Testis (tissue), 3 donors: ENCODE results near the gene SNX2. TPM values are rescaled to one million over a fixed set of nuclear protein-coding genes. Genes with fewer than 3 reads are reported as not detected.

Experiments used
- DNase-seq: peaks from one replicate; pipeline ENCODE4 v3.0.0-alpha.2; 2019
- H3K27ac ChIP-seq, 2 donors: fragments of 200-600 bp; sonication (generic); one replicate each; pipeline ENCODE4 v1.5.1; 2019
- H3K27me3 ChIP-seq: fragments of 200-600 bp; sonication (generic); one replicate; pipeline ENCODE4 v1.5.1; 2019
- H3K36me3 ChIP-seq: fragments of 200-600 bp; sonication (generic); one replicate; pipeline ENCODE4 v1.5.1; 2017; ENCODE audit warnings: low read depth; ENCODE audit errors: missing control alignments
- H3K4me1 ChIP-seq: fragments of 200-600 bp; sonication (generic); one replicate; pipeline ENCODE4 v1.5.1; 2019
- H3K4me3 ChIP-seq, 2 donors: fragments of 200-600 bp; sonication (generic); one replicate each; pipeline ENCODE4 v1.5.1; 2017 to 2019
- H3K9me3 ChIP-seq: fragments of 200-600 bp; sonication (generic); one replicate; pipeline ENCODE4 v1.5.1; 2017
- POLR2A ChIP-seq: fragments of 450-650 bp; IDR thresholded peaks from one replicate; pipeline ENCODE4 v1.6.1; 2017; ENCODE audit warnings: antibody characterized with exemption, mild to moderate bottlenecking, moderate library complexity
- WGBS, 2 donors: methylation state at CpG; one replicate each; pipeline ENCODE4 v1.1.5; 2018; 5-methylcytosine and 5-hydroxymethylcytosine counted together
- intact Hi-C: fragments of 100-400 bp; cut with DNase I; formaldehyde crosslinking; loops from one replicate; pipeline ENCODE4 v1.15.1; 2023; ENCODE audit warnings: low total_unique reads
- polyA plus RNA-seq: library from polyadenylated mRNA; stranded (reverse); fragments of 350-450 nt; fragmentation: Illumina TruSeq; extraction: RNeasy Lipid Tissue Mini Kit (QIAGEN cat#74804); gene quantifications from one replicate; pipeline ENCODE4 v1.2.3, GENCODE V29; 2014; ENCODE audit warnings: low read depth, low replicate concordance; ENCODE audit not compliant: insufficient read depth
- total RNA-seq, 2 donors: library from RNA; depleted of rRNA; stranded (reverse); fragments of >200 nt; gene quantifications; one replicate each; pipeline ENCODE4 v1.2.3, GENCODE V29; 2016
- TF ChIP-seq, protein P1 (sequence below), 3 experiments: fragments of 450-650 bp in 2 of 3; fragments of 200-600 bp in 1 of 3; sonication (generic) in 1 of 3; IDR thresholded peaks; one replicate each; pipeline ENCODE4 v1.5.1; 2016 to 2019; ENCODE audit warnings: antibody characterized with exemption in 3 of 3, mild to moderate bottlenecking in 2 of 3, moderate library complexity in 1 of 3

The SNX2 gene
- total and polyA plus RNA-seq, 3 donors from 2014 or later = 38.5 to 59.5 (median 48.4) TPM

DNA sequence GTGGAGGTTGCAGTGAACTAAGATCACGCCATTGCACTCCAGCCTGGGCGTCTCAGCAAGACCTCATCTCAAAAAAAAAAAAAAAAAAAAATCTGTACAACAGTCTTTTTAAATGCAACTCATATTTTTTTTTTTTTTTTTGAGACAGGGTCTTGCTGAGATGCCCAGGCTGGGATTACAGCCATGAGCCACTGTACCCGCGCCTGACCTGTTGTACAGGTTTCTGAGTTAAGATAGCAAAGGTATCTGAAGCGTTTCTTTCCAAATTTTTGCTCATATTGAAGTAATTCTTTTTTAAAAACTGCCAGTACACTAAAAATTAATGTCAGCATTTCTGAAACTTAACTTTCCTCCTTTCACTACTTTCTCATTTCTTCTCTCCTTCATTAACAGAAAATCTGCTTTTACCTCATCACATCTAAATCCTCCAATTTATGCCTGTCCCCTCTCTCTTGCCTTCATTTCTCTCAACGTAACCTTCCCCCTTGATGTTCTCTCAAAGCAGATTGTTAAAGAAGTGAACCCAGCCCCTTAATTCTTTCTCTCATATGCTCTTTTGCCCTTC lies 67.2 kb downstream of the SNX2 start:
- Histone ChIP-seq H3K4me1 (peaks cover 5% of the 10 kb centered on the region), H3K27ac (no peak overlapping the region), H3K9me3 (no peaks in the 10 kb centered on the region), H3K27me3 (no peaks in the 10 kb centered on the region), H3K4me3 (no peak overlapping the region), H3K36me3 (no peaks in the 10 kb centered on the region)
- intact Hi-C loops = no loop called here
- DNase-seq = no peak
- no peak for TF ChIP-seq POLR2A
- TF ChIP-seq, protein P1, sequence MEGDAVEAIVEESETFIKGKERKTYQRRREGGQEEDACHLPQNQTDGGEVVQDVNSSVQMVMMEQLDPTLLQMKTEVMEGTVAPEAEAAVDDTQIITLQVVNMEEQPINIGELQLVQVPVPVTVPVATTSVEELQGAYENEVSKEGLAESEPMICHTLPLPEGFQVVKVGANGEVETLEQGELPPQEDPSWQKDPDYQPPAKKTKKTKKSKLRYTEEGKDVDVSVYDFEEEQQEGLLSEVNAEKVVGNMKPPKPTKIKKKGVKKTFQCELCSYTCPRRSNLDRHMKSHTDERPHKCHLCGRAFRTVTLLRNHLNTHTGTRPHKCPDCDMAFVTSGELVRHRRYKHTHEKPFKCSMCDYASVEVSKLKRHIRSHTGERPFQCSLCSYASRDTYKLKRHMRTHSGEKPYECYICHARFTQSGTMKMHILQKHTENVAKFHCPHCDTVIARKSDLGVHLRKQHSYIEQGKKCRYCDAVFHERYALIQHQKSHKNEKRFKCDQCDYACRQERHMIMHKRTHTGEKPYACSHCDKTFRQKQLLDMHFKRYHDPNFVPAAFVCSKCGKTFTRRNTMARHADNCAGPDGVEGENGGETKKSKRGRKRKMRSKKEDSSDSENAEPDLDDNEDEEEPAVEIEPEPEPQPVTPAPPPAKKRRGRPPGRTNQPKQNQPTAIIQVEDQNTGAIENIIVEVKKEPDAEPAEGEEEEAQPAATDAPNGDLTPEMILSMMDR (IDR thresholded peaks at IDR 0.05) = no peak
- WGBS, 2 donors = 92 to 94% methylated on average over 6 of the region's 6 CpGs

DNA sequence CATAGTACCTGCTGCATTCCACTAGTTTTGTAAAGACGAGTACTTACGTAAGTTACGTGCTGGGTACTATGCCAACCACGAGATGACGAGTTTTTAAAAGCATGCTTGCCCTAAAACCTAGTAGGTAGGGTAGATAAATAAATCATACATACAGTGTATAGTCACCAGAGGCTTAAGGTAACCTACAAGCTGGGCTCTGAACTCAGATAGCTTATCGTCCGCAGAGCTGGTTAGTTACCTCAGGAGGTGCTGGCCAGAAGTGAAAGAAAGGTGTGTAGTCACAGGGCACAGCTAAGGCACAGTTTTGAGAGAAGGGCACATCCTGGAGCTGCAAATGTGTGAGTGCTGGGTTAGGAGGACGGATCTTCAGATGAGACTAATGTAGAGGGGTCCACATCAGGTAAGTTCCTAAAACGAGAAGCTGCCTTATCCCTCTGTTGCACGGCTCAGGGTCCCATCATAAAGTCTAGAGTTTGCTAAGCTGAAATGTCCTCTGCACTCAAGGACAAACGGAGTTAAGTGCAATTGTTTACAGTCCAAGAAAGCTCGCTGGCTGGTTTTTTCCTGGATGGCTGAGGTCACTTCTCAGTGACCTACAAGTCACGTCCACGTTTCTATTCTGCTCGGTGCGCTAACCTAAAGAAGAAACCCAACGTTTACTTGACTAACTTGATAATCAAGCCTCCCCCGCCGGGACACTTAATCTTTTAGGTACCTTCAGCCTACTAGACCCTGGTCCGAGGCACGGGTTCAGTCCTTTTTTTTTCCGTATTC lies 69.4 kb downstream of the SNX2 start:
- peak overlapping the region; percentile 72 to 87 for H3K4me3 ChIP-seq
- 23 to 32% methylated on average over 22 of the region's 22 CpGs for WGBS, 2 donors
- peak; percentile 38 for DNase-seq
- intact Hi-C loops = no loop called here
- H3K9me3 ChIP-seq = no peaks in the 10 kb centered on the region
- H3K4me1 ChIP-seq = peaks cover 5% of the 10 kb centered on the region
- peak overlapping the region; percentile 76 to 88 for H3K27ac ChIP-seq
- no peaks in the 10 kb centered on the region for H3K36me3 ChIP-seq
- TF ChIP-seq, protein P1 (IDR thresholded peaks at IDR 0.05) = no peak
- TF ChIP-seq POLR2A = no peak
- H3K27me3 ChIP-seq = no peaks in the 10 kb centered on the region

DNA sequence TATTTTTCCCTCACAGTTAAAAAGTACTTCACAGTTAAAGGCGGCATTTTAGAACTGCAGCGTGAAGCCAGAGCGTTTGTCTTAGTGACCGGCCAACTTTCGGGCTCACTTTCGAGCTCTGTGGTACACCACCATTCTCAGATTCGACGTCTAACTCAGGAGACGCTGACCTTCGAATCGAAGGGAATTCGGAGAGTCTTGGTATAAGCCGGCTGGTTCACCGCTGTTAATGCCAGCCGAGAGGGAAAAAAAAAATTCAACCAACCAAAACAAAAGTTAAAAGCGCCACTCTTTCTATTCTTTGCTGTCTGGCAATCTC lies 70.0 kb downstream of the SNX2 start:
- peak overlapping the region; percentile 72 to 87 for H3K4me3 ChIP-seq
- DNase-seq = peak; percentile 30
- peak overlapping the region; percentile 76 to 88 for H3K27ac ChIP-seq
- 0 to 2% methylated on average over 15 to 16 of the region's 16 CpGs for WGBS, 2 donors
- no peak for TF ChIP-seq POLR2A
- TF ChIP-seq, protein P1 (IDR thresholded peaks at IDR 0.05) = no peak
- intact Hi-C loops = no loop called here
- no peaks in the 10 kb centered on the region for H3K9me3 ChIP-seq
- H3K36me3 ChIP-seq = no peaks in the 10 kb centered on the region
- peaks cover 5% of the 10 kb centered on the region for H3K4me1 ChIP-seq
- no peaks in the 10 kb centered on the region for H3K27me3 ChIP-seq

DNA sequence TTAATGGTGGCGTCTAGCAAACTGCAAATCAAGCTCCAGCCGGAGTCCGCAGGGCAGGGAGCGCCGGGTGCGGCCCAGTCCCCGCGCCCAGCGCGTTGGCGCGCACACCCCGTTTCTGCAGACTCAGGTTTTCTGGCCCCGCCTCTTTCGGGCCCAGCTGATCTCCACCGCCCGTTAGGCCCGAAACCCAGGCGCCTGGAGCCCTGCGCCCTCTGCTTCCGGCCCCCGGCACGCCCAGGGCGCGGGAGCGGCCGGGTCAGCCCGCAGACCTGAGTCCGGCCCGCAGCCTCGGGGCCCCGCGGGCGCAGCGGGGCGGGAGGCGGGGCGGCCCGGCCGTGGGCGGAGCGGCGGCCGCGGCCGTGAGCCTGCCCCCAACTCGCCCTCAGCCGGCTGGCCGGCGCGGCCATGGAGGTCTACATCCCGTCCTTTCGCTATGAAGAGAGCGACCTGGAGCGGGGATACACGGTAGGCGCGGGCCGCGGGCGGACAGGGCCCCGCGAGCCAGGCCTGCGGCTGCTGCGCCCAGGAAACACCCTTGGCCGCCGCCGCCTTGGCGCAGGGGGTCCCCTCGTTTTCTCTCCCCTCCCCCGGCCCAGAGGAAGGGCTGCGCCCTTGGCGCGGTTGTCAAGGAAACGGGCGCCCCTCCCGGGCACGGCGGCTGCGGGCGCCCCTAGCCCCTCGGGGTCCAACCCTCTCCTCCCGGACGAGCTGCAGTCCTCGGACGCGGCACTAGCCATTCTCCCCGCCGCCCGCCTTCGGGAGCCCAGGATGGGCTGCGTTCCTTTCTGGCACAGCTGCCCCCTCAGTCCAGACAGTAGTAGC lies 70.6 kb downstream of the SNX2 start, which contains the start of gene SNX24:
Gene SNX24 (plus strand): TSS at position 385 of the 822 bp plus-strand sequence. CDS start 21 bp downstream, at position 406.
- peak within 1 kb of the TSS; percentile 76 to 88 for H3K27ac ChIP-seq
- H3K27me3 ChIP-seq = no peaks in the 10 kb centered on the region
- TF ChIP-seq, protein P1 (IDR thresholded peaks at IDR 0.05) = no peak
- TF ChIP-seq POLR2A = no peak
- peaks cover 5% of the 10 kb centered on the region for H3K4me1 ChIP-seq
- peak; percentile 83 for DNase-seq
- no peaks in the 10 kb centered on the region for H3K9me3 ChIP-seq
- peak within 1 kb of the TSS; percentile 72 to 87 for H3K4me3 ChIP-seq
- WGBS, 2 donors = 0% methylated on average over 25 to 54 of the region's 92 CpGs
- no peaks in the 10 kb centered on the region for H3K36me3 ChIP-seq
- intact Hi-C loops = no loop called here
